Gastrocnemius medialis (tissue), 4 donors: ENCODE data around the gene TMEM18. TPM values are rescaled to one million over a fixed set of nuclear protein-coding genes. Genes with fewer than 3 reads are reported as not detected.

Experiments
- ATAC-seq, 2 donors: fragments of 150-250 bp; one replicate each; pipeline ENCODE4 v1.9.1; 2016
- DNase-seq, 2 donors: peaks; one replicate each; pipeline ENCODE4 v3.0.0-alpha.2; 2019
- H3K27ac ChIP-seq, 4 donors: fragments of 200-600 bp; sonication (generic); 1 replicate in 1 of 4; 2 replicates in 3 of 4; pipeline ENCODE4 v1.5.1; 2016 to 2018; ENCODE audit warnings: mild to moderate bottlenecking in 2 of 4, moderate library complexity in 1 of 4
- H3K27me3 ChIP-seq, 3 donors: fragments of 200-600 bp; sonication (generic) in 2 of 3; 1 replicate in 1 of 3; 2 replicates in 2 of 3; pipeline versions ENCODE4 v1.5.1 to v1.6.0; 2016 to 2019; ENCODE audit warnings: mild to moderate bottlenecking in 1 of 3, moderate library complexity in 1 of 3
- H3K36me3 ChIP-seq, 2 donors: fragments of 200-600 bp; sonication (generic) in 1 of 2; one replicate each; pipeline ENCODE4 v1.5.1; 2017 to 2018
- H3K4me1 ChIP-seq, 2 donors: fragments of 200-600 bp; sonication (generic) in 1 of 2; one replicate each; pipeline ENCODE4 v1.5.1; 2016 to 2017; ENCODE audit warnings: mild to moderate bottlenecking in 2 of 2
- H3K4me3 ChIP-seq, 4 donors: fragments of 200-600 bp; sonication (generic) in 3 of 4; 1 replicate in 1 of 4; 2 replicates in 3 of 4; pipeline ENCODE4 v1.5.1; 2016 to 2019; ENCODE audit warnings: mild to moderate bottlenecking in 2 of 4
- H3K9me3 ChIP-seq, 3 donors: fragments of 200-600 bp; sonication (generic) in 2 of 3; 1 replicate in 1 of 3; 2 replicates in 2 of 3; pipeline ENCODE4 v1.5.1; 2016 to 2019
- POLR2A ChIP-seq, 2 donors: fragments of 450-650 bp; IDR thresholded peaks; one replicate each; pipeline ENCODE4 v1.6.1; 2017; ENCODE audit warnings: antibody characterized with exemption in 2 of 2, mild to moderate bottlenecking in 2 of 2, moderate library complexity in 2 of 2
- in situ Hi-C, 4 donors: fragments of 200-750 bp; cut with MboI; loops; one replicate each; pipeline versions ENCODE4 v1.15.0 to v1.8.0; 2017; ENCODE audit warnings: low sequenced_read_pairs in 4 of 4
- intact Hi-C: fragments of 100-400 bp; cut with DNase I; formaldehyde crosslinking; loops from one replicate; pipeline ENCODE4 v1.15.1; 2023; ENCODE audit warnings: low total_unique reads
- total RNA-seq, 4 donors: library from RNA; depleted of rRNA; stranded (reverse); fragments of >200 nt; gene quantifications; one replicate each; pipeline versions ENCODE4 v1.1.0 to v1.2.3, GENCODE V29; 2016
- TF ChIP-seq, protein P1 (sequence below), 5 experiments: fragments of 450-650 bp in 3 of 5; fragments of 200-600 bp in 2 of 5; sonication (generic) in 2 of 5; IDR thresholded peaks in 4 of 5; conservative IDR thresholded peaks in 1 of 5; 1 replicate in 4 of 5; 2 replicates in 1 of 5; pipeline ENCODE4 v1.5.1; 2016 to 2019; ENCODE audit warnings: antibody characterized with exemption in 5 of 5, mild to moderate bottlenecking in 3 of 5, moderate library complexity in 3 of 5

Gene TMEM18
- total RNA-seq, 4 donors from 2014 or later: 9.0 to 26.1 (median 12.3) TPM

DNA sequence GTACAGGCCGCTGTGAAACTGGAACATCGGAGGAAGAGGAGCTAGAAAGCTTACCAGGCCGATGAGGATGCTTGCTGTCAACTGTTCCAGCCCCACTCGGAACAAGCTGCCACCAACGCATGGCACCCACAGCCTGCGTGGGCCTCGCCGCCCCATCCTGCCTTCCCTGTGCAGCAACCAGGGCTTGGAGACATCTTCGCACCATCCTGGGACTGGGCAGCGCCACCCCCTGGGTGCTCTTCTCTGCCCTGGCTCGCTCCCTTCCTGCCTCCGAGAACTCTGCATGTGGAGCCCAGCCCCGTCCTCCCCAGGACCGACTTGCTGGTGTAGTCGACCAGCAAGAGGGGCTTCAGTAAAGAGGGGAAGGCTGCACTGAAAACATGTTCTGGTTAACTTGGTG, 10.8 kb downstream of the TMEM18 start:
- peaks cover 0 to 37% of the 10 kb centered on the region in 2 donors for H3K36me3 ChIP-seq
- no peak overlapping the region for H3K27ac ChIP-seq
- H3K4me3 ChIP-seq: no peak overlapping the region
- no peaks in the 10 kb centered on the region for H3K4me1 ChIP-seq
- in situ Hi-C loops: no loop called here
- no peak for TF ChIP-seq POLR2A (IDR thresholded peaks at IDR 0.05)
- TF ChIP-seq, protein P1, sequence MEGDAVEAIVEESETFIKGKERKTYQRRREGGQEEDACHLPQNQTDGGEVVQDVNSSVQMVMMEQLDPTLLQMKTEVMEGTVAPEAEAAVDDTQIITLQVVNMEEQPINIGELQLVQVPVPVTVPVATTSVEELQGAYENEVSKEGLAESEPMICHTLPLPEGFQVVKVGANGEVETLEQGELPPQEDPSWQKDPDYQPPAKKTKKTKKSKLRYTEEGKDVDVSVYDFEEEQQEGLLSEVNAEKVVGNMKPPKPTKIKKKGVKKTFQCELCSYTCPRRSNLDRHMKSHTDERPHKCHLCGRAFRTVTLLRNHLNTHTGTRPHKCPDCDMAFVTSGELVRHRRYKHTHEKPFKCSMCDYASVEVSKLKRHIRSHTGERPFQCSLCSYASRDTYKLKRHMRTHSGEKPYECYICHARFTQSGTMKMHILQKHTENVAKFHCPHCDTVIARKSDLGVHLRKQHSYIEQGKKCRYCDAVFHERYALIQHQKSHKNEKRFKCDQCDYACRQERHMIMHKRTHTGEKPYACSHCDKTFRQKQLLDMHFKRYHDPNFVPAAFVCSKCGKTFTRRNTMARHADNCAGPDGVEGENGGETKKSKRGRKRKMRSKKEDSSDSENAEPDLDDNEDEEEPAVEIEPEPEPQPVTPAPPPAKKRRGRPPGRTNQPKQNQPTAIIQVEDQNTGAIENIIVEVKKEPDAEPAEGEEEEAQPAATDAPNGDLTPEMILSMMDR (IDR thresholded peaks at IDR 0.05 in 4 of 5, conservative IDR thresholded peaks at IDR 0.05 in 1 of 5): no peak
- intact Hi-C loops: no loop called here
- no peaks in the 10 kb centered on the region for H3K27me3 ChIP-seq
- DNase-seq: no peak
- no peak for ATAC-seq
- no peaks in the 10 kb centered on the region for H3K9me3 ChIP-seq

DNA sequence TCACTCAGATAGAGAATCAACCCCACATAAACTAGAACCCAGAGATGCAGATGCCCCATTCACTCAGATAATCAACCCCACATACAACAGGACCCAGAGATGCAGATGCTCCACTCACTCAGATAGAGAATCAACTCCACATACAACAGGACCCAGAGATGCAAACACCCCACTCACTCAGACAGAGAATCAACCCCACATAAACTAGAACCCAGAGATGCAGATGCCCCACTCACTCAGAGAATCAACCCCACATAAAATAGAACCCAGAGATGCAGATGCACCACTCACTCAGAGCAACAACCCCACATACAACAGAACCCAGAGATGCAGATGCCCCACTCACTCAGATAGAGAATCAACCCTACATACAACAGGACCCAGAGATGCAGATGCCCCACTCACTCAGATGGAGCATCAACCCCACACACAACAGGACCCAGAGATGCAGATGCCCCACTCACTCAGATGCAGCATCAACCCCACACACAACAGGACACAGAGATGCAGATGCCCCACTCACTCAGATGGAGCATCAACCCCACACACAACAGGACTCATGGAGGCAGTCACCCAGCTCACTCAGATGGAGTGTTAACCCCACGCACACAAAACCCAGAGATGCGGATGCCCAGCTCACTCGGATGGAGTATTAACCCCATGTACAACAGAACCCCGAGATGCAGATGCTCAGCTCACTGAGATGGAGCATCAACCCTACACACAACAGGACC, 11.7 kb downstream of the TMEM18 start:
- H3K36me3 ChIP-seq: peaks cover 0 to 37% of the 10 kb centered on the region in 2 donors
- no peak for ATAC-seq

DNA sequence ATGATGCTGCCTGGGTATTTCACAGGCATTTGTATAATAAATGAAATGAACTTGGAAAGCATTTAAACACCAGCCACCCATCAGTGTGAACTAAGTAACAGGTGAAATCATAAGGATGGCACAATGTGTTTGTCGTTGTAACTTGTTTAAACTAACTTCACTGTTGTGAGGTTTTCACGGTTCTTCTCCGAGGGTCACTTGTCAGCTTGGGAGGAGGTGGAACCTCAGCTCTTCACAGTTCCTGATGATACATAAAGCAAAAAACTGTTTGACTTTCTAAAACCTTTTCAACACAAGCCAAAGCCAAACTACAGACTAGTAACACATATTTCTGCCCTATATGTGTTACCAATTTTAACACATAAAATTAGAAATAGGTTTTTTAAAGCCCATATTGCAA, 13.1 kb downstream of the TMEM18 start:
- H3K4me1 ChIP-seq: no peaks in the 10 kb centered on the region
- no peak for ATAC-seq
- no peak for TF ChIP-seq POLR2A (IDR thresholded peaks at IDR 0.05)
- TF ChIP-seq, protein P1 (IDR thresholded peaks at IDR 0.05 in 4 of 5, conservative IDR thresholded peaks at IDR 0.05 in 1 of 5): no peak
- peaks cover 0 to 27% of the 10 kb centered on the region in 2 donors for H3K36me3 ChIP-seq
- in situ Hi-C loops (no loop called here), intact Hi-C loops (no loop called here)
- H3K27ac ChIP-seq: no peak overlapping the region
- no peak for DNase-seq
- H3K4me3 ChIP-seq: no peak overlapping the region
- peaks cover 0 to 6% (median 4%) of the 10 kb centered on the region in 3 donors for H3K27me3 ChIP-seq
- no peaks in the 10 kb centered on the region for H3K9me3 ChIP-seq

More for the DNA sequence above, 11.7 kb downstream of the TMEM18 start:
- no peak for DNase-seq
- no peaks in the 10 kb centered on the region for H3K9me3 ChIP-seq
- H3K4me3 ChIP-seq: no peak overlapping the region
- H3K27me3 ChIP-seq: no peaks in the 10 kb centered on the region
- H3K27ac ChIP-seq: no peak overlapping the region
- in situ Hi-C loops: no loop called here
- H3K4me1 ChIP-seq: no peaks in the 10 kb centered on the region
- intact Hi-C loops: no loop called here
- TF ChIP-seq, protein P1 (IDR thresholded peaks at IDR 0.05 in 4 of 5, conservative IDR thresholded peaks at IDR 0.05 in 1 of 5): no peak
- TF ChIP-seq POLR2A (IDR thresholded peaks at IDR 0.05): no peak

DNA sequence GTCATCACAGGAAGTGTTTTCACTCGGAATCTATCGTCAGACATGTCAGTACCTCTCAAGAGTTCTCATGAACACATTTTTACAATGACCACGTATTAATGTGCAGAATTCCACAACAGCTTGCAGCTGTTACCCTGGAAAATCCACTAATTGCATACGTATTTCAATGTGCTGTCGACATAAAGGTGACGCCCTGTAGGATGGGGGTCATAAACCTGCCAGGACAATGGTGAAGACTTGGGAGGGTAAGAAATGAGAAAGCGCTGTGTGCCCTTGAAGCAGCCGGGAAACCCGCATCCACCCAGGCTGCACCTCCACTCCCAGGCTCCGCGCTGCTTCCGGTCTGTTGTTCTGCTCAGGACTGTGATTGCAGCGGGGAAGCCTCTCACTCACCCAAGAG, 14.0 kb downstream of the TMEM18 start:
- Histone ChIP-seq H3K36me3 (peaks cover 0 to 19% of the 10 kb centered on the region in 2 donors), H3K4me3 (no peak overlapping the region), H3K4me1 (no peaks in the 10 kb centered on the region), H3K27me3 (peaks cover 0 to 13% (median 5%) of the 10 kb centered on the region in 3 donors), H3K9me3 (no peaks in the 10 kb centered on the region), H3K27ac (no peak overlapping the region)
- intact Hi-C loops (no loop called here), in situ Hi-C loops (no loop called here)
- ATAC-seq: no peak
- DNase-seq: no peak
- TF ChIP-seq, protein P1 (IDR thresholded peaks at IDR 0.05 in 4 of 5, conservative IDR thresholded peaks at IDR 0.05 in 1 of 5): no peak
- TF ChIP-seq POLR2A (IDR thresholded peaks at IDR 0.05): no peak

DNA sequence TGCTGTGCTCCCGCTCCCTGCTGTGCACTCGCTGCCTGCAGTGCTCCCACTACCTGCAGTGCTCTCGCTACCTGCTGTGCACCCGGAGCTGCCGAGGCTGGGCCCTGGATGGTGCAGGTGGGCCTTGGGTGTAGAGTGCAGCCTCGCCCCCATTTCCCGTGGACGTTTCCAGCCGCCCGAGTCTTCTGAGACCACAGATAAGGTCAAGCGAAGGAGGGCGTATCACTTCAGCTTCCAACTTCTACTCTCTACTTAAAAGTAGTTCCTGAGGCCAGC, 15.9 kb downstream of the TMEM18 start:
- TF ChIP-seq, protein P1 (IDR thresholded peaks at IDR 0.05 in 4 of 5, conservative IDR thresholded peaks at IDR 0.05 in 1 of 5): no peak
- no peak for TF ChIP-seq POLR2A (IDR thresholded peaks at IDR 0.05)
- no peak for DNase-seq
- Histone ChIP-seq H3K27ac (no peak overlapping the region), H3K27me3 (peaks cover 0 to 13% (median 5%) of the 10 kb centered on the region in 3 donors), H3K4me3 (no peak overlapping the region), H3K9me3 (no peaks in the 10 kb centered on the region), H3K4me1 (no peaks in the 10 kb centered on the region), H3K36me3 (peaks cover 0 to 15% of the 10 kb centered on the region in 2 donors)
- intact Hi-C loops: no loop called here
- ATAC-seq: no peak
- in situ Hi-C loops: no loop called here
